ENCODE results near the gene SLC26A6.

The SLC26A6 gene

GRCh38 chr3:48631516-48632448, 3.5 kb downstream of the SLC26A6 start:
- DNase-seq (ENCODE audit: low read depth in 2 of 2), result no peak

GRCh38 chr3:48630833-48631232, 4.4 kb downstream of the SLC26A6 start:
- no peak for DNase-seq (ENCODE audit: low read depth in 2 of 2)

- no peak for DNase-seq (ENCODE audit: low read depth in 2 of 2)
Observed at GRCh38 chr3:48630407-48630806, 4.9 kb downstream of the SLC26A6 start.

GRCh38 chr3:48629894-48630293, 5.4 kb downstream of the SLC26A6 start:
- DNase-seq (ENCODE audit: low read depth in 2 of 2), result no peak

- DNase-seq (ENCODE audit: low read depth in 2 of 2), result no peak
Observed at GRCh38 chr3:48628277-48629017, 6.8 kb downstream of the SLC26A6 start.

- no peak for DNase-seq (ENCODE audit: low read depth in 2 of 2)
Observed at GRCh38 chr3:48625600-48625999, 9.7 kb downstream of the SLC26A6 start.

- no peak for DNase-seq (ENCODE audit: low read depth in 2 of 2)
Observed at GRCh38 chr3:48624767-48625166, 10.5 kb downstream of the SLC26A6 start.

GRCh38 chr3:48623851-48624547, 11.3 kb downstream of the SLC26A6 start:
- DNase-seq (ENCODE audit: low read depth in 2 of 2), result no peak

- DNase-seq (ENCODE audit: low read depth in 2 of 2), result no peak
Observed at GRCh38 chr3:48621461-48621869, 13.8 kb downstream of the SLC26A6 start, which contains the start of gene TMEM89. Gene TMEM89 (minus strand): TSS chr3:48621769. CDS start chr3:48621756, 13 bp downstream.

GRCh38 chr3:48619541-48620524, 15.4 kb downstream of the SLC26A6 start:
- DNase-seq (ENCODE audit: low read depth in 2 of 2), result no peak

- no peak for DNase-seq (ENCODE audit: low read depth in 2 of 2)
Observed at GRCh38 chr3:48617559-48617958, 17.7 kb downstream of the SLC26A6 start.

GRCh38 chr3:48614044-48614443, 21.2 kb downstream of the SLC26A6 start:
- DNase-seq (ENCODE audit: low read depth in 2 of 2), result no peak

GRCh38 chr3:48612309-48612708, 23.0 kb downstream of the SLC26A6 start:
- DNase-seq (ENCODE audit: low read depth in 2 of 2), result no peak

- DNase-seq (ENCODE audit: low read depth in 2 of 2), result peak; percentile 81 to 86
Observed at GRCh38 chr3:48609088-48610005, 25.9 kb downstream of the SLC26A6 start, which contains the start of gene UQCRC1. Gene UQCRC1 (minus strand): TSS chr3:48609646. CDS start chr3:48609620, 26 bp downstream.

GRCh38 chr3:48607519-48607918, 27.7 kb downstream of the SLC26A6 start:
- DNase-seq (ENCODE audit: low read depth in 2 of 2), result no peak

- DNase-seq (ENCODE audit: low read depth in 2 of 2), result no peak
Observed at GRCh38 chr3:48601622-48601994, 33.7 kb downstream of the SLC26A6 start.

GRCh38 chr3:48600711-48601621, 34.3 kb downstream of the SLC26A6 start:
- no peak for DNase-seq (ENCODE audit: low read depth in 2 of 2)

GRCh38 chr3:48599509-48600285, 35.6 kb downstream of the SLC26A6 start:
- no peak for DNase-seq (ENCODE audit: low read depth in 2 of 2)

Measured in activated CD8-positive, alpha-beta memory T cell treated with anti-CD3 and anti-CD28 coated beads for 4 hours (primary cell).